PFSK-1 (cell line): Measurements from ENCODE around the gene LRP2.

ENCODE experiments used
- FOXP2 ChIP-seq: optimal IDR thresholded peaks from 2 replicates; pipeline ENCODE3; 2011; ENCODE audit warnings: borderline replicate concordance, control low read depth, inconsistent platforms; ENCODE audit not compliant: insufficient read depth; ENCODE audit errors: extremely low read length, extremely low read depth
- POLR2AphosphoS5 ChIP-seq: IDR thresholded peaks from 2 replicates; pipeline ENCODE4 v1.6.1; 2012; ENCODE audit warnings: low read depth, mild to moderate bottlenecking, control low read depth, low read length, moderate library complexity
- SIN3A ChIP-seq: IDR thresholded peaks from 2 replicates; pipeline ENCODE4 v1.6.1; 2012; ENCODE audit warnings: mild to moderate bottlenecking, low read length, moderate library complexity, borderline replicate concordance; ENCODE audit not compliant: insufficient read depth
- TAF1 ChIP-seq: IDR thresholded peaks from 2 replicates; pipeline ENCODE4 v1.6.1; 2012; ENCODE audit warnings: low read length, control low read depth, borderline replicate concordance; ENCODE audit not compliant: insufficient read depth
- TF ChIP-seq, protein P1 (sequence below), 2 experiments: IDR thresholded peaks; 2 replicates each; pipeline versions ENCODE4 v1.6.1 to v1.8.0; 2011 to 2012; ENCODE audit warnings: low read depth in 2 of 2, low read length in 2 of 2, control low read depth in 1 of 2, inconsistent platforms in 1 of 2, mild to moderate bottlenecking in 1 of 2, moderate library complexity in 1 of 2; ENCODE audit not compliant: insufficient read depth in 1 of 2

The LRP2 gene

DNA sequence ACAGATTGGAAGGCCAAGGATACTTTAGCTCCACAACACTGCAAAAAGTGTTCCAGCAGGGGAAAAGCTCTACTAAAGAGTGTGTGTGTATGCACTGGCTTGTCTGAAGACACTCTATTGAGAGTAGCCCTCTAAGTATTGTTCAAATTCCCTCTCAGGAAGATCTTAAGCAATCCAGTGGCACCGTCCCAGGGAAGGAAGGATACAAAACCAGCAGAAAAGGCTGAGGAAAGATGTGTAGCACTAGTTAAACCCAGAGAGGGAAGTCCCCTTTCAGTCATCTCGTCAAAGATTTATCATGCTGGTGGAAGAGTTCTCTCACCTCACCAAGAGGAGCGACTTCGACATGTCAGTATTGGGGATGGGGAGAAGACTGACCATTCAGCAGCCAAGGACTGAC lies 242.5 kb downstream of the LRP2 start:
- TF ChIP-seq, protein P1, sequence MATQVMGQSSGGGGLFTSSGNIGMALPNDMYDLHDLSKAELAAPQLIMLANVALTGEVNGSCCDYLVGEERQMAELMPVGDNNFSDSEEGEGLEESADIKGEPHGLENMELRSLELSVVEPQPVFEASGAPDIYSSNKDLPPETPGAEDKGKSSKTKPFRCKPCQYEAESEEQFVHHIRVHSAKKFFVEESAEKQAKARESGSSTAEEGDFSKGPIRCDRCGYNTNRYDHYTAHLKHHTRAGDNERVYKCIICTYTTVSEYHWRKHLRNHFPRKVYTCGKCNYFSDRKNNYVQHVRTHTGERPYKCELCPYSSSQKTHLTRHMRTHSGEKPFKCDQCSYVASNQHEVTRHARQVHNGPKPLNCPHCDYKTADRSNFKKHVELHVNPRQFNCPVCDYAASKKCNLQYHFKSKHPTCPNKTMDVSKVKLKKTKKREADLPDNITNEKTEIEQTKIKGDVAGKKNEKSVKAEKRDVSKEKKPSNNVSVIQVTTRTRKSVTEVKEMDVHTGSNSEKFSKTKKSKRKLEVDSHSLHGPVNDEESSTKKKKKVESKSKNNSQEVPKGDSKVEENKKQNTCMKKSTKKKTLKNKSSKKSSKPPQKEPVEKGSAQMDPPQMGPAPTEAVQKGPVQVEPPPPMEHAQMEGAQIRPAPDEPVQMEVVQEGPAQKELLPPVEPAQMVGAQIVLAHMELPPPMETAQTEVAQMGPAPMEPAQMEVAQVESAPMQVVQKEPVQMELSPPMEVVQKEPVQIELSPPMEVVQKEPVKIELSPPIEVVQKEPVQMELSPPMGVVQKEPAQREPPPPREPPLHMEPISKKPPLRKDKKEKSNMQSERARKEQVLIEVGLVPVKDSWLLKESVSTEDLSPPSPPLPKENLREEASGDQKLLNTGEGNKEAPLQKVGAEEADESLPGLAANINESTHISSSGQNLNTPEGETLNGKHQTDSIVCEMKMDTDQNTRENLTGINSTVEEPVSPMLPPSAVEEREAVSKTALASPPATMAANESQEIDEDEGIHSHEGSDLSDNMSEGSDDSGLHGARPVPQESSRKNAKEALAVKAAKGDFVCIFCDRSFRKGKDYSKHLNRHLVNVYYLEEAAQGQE (IDR thresholded peaks at IDR 0.05; ENCODE audit: insufficient read depth in 1 of 2, low read depth in 2 of 2, low read length in 2 of 2): no peak
- TF ChIP-seq TAF1 (no peak), SIN3A (no peak), POLR2AphosphoS5 (no peak), FOXP2 (no peak)

DNA sequence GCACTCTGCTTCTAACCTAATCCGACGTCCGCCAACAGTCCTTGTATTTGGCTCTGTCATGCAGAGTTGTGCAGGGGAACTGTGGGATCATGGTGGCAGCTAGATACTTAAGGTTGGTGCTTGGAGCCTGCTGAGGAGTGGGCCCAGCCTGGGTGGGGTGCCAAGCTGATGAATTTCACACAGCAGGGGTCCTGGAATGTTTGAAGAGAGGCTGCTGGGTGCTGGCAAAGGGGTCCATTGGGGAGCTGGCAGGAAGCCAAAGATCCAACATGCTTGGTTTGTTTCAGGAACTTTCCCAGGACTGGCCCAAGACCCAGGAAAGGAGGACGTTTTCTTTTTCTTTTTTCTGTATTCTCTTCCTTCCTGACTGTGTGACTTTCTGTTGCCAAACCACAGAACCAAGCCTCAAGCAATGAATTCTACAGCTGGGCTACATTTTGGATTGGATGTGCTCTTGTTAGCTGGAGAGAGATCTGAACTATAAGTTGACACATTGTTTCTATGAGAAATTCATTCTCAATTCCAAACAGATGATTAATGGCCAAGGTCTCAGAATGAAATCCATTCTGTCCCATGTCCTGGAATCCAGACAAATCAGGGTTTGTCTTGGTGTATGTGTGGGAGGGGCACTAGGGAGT lies 243.1 kb downstream of the LRP2 start:
- TF ChIP-seq TAF1 (no peak), SIN3A (no peak), POLR2AphosphoS5 (no peak), FOXP2 (no peak)
- TF ChIP-seq, protein P1 (IDR thresholded peaks at IDR 0.05; ENCODE audit: insufficient read depth in 1 of 2, low read depth in 2 of 2, low read length in 2 of 2): no peak

DNA sequence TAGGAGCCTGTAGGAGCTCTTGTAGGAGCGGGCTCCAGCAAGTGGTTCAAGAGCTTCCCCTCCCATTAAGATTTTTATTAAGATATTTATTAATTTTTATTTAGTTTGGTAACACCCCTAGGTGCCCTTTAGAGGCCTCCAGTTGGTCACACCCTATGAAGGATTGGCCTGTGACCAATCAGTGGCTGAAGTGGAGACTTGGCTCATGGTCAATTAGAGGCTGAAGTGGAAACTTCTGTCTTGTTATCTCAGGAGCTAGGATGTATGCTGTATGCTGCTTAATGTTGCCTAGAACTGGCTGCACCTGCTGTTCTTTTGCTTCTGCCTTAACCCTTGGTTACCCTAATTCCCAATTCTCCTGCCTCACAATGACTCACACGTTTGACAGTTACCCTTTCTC lies 244.3 kb downstream of the LRP2 start:
- TF ChIP-seq, protein P1 (IDR thresholded peaks at IDR 0.05; ENCODE audit: insufficient read depth in 1 of 2, low read depth in 2 of 2, low read length in 2 of 2): no peak
- TF ChIP-seq POLR2AphosphoS5: no peak
- no peak for TF ChIP-seq SIN3A
- TF ChIP-seq FOXP2: no peak
- no peak for TF ChIP-seq TAF1

DNA sequence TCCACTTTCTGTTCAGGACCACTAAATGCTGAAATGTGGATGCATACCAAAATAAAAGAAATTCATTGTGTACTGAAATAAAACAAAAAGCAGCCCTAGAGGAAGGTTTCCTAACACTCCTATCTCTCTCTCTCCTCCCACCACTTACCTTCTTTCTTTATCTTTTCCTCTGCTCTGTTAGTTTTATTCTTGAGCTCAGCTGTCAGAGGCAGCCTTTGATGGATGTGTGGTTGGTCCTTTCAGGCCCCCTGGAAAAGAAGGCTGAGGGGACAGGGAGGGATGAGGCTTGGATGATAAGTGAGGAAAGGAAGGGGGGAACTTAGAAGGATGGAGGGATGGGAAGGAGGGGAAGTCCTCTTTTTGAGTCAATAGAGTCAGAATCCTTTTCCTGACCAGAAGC lies 245.3 kb downstream of the LRP2 start:
- no peak for TF ChIP-seq SIN3A

DNA sequence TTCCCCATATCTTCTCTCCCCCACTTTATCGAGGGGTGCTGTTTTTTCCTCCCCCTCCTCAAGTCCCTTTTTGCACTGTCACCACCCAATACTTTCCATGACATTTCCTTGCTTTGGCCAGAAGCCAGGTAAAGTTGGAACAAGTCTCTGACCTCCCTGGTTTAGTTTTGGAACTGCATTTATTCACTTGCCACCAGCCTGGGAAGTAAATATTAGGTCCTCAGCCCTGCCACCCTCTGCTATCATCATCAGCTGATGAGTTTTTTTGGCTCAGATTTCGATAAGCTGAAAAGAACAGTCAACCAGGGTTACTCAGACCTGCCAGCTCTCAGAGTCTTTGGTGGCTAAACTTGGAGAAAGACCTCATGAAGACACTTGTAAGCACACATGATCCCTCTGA lies 246.0 kb downstream of the LRP2 start:
- TF ChIP-seq TAF1 (no peak), SIN3A (no peak), POLR2AphosphoS5 (no peak), FOXP2 (no peak)
- TF ChIP-seq, protein P1 (IDR thresholded peaks at IDR 0.05; ENCODE audit: insufficient read depth in 1 of 2, low read depth in 2 of 2, low read length in 2 of 2): no peak
